Tibial nerve (tissue), 4 donors: ENCODE measurements around the gene ELMO1. TPM values are rescaled to one million over a fixed set of nuclear protein-coding genes. Genes with fewer than 3 reads are reported as not detected.

Source experiments
- DNase-seq, 2 donors: peaks; one replicate each; pipeline ENCODE4 v3.0.0-alpha.2; 2019; ENCODE audit warnings: low spot score in 2 of 2
- H3K27ac ChIP-seq, 4 donors: fragments of 200-600 bp; sonication (generic) in 3 of 4; one replicate each; pipeline ENCODE4 v1.5.1; 2017 to 2019; ENCODE audit warnings: mild to moderate bottlenecking in 1 of 4
- H3K27me3 ChIP-seq, 2 donors: fragments of 200-600 bp; sonication (generic) in 1 of 2; one replicate each; pipeline versions ENCODE4 v1.5.1 to v1.6.0; 2017 to 2019
- H3K36me3 ChIP-seq, 3 donors: fragments of 200-600 bp; sonication (generic); one replicate each; pipeline ENCODE4 v1.5.1; 2018 to 2019
- H3K4me1 ChIP-seq, 4 donors: fragments of 200-600 bp; sonication (generic) in 3 of 4; one replicate each; pipeline ENCODE4 v1.5.1; 2017 to 2019
- H3K4me3 ChIP-seq, 4 donors: fragments of 200-600 bp; sonication (generic) in 3 of 4; one replicate each; pipeline ENCODE4 v1.5.1; 2017 to 2019; ENCODE audit warnings: mild to moderate bottlenecking in 1 of 4, moderate library complexity in 1 of 4
- H3K9me3 ChIP-seq, 4 donors: fragments of 200-600 bp; sonication (generic) in 3 of 4; one replicate each; pipeline ENCODE4 v1.5.1; 2017 to 2019
- CTCF ChIP-seq, 5 experiments: fragments of 200-600 bp in 3 of 5; fragments of 450-650 bp in 2 of 5; sonication (generic) in 3 of 5; IDR thresholded peaks; one replicate each; pipeline ENCODE4 v1.5.1; 2016 to 2019; ENCODE audit warnings: antibody characterized with exemption in 5 of 5, mild to moderate bottlenecking in 3 of 5, moderate library complexity in 2 of 5
- EP300 ChIP-seq, 2 donors: sonication (generic); formaldehyde crosslinking; IDR thresholded peaks; one replicate each; pipeline ENCODE4 v1.6.1; 2017; ENCODE audit warnings: antibody characterized with exemption in 2 of 2, mild to moderate bottlenecking in 1 of 2
- POLR2A ChIP-seq, 2 donors: fragments of 450-650 bp; IDR thresholded peaks; one replicate each; pipeline ENCODE4 v1.6.1; 2017; ENCODE audit warnings: antibody characterized with exemption in 2 of 2, mild to moderate bottlenecking in 2 of 2, moderate library complexity in 2 of 2
- WGBS, 2 donors: methylation state at CpG; one replicate each; pipeline ENCODE4 v1.1.5; 2018; 5-methylcytosine and 5-hydroxymethylcytosine counted together
- total RNA-seq, 4 donors: library from RNA; depleted of rRNA; stranded (reverse); fragments of >200 nt; gene quantifications; one replicate each; pipeline ENCODE4 v1.1.0, GENCODE V29; 2016

The ELMO1 gene
- total RNA-seq, 4 donors from 2014 or later, result 196 to 328 (median 268) TPM

- H3K27me3 ChIP-seq, result no peaks in the 10 kb centered on the region
- H3K9me3 ChIP-seq, result no peaks in the 10 kb centered on the region
- 36 to 43% methylated on average over 4 of the region's 4 CpGs for WGBS, 2 donors
- DNase-seq, result peak; percentile 73 to 79
- peak overlapping the region in 2 of 4 donors; percentile 75 to 77 for H3K27ac ChIP-seq
- peak; percentile 35 to 95 for TF ChIP-seq EP300 (IDR thresholded peaks at IDR 0.05)
- no peak for TF ChIP-seq POLR2A (IDR thresholded peaks at IDR 0.05)
- TF ChIP-seq CTCF (IDR thresholded peaks at IDR 0.05), result no peak
- H3K4me1 ChIP-seq, result peaks cover 0 to 46% (median 0%) of the 10 kb centered on the region in 4 donors
- peaks cover 0 to 12% (median 0%) of the 10 kb centered on the region in 3 donors for H3K36me3 ChIP-seq
- H3K4me3 ChIP-seq, result no peak overlapping the region
These were observed 218.4 kb downstream of the ELMO1 start for GRCh38 chr7:37230221-37230620.

GRCh38 chr7:37229381-37229780 is 219.3 kb downstream of the ELMO1 start:
- TF ChIP-seq POLR2A (IDR thresholded peaks at IDR 0.05) (no peak), EP300 (IDR thresholded peaks at IDR 0.05) (no peak), CTCF (IDR thresholded peaks at IDR 0.05) (no peak)
- H3K36me3 ChIP-seq, result peaks cover 0 to 18% (median 0%) of the 10 kb centered on the region in 3 donors

GRCh38 chr7:37225285-37225969 is 223.2 kb downstream of the ELMO1 start:
- peak overlapping the region in 2 of 4 donors; percentile 13 to 36 for H3K27ac ChIP-seq

More at GRCh38 chr7:37229381-37229780, 219.3 kb downstream of the ELMO1 start:
- H3K27ac ChIP-seq, result peak overlapping the region in 2 of 4 donors; percentile 17 to 75
- peaks cover 0 to 40% (median 0%) of the 10 kb centered on the region in 4 donors for H3K4me1 ChIP-seq
- H3K27me3 ChIP-seq, result no peaks in the 10 kb centered on the region
- WGBS, 2 donors, result 35 to 48% methylated on average over 1 of the region's 1 CpG
- no peak overlapping the region for H3K4me3 ChIP-seq
- no peaks in the 10 kb centered on the region for H3K9me3 ChIP-seq
- no peak for DNase-seq

GRCh38 chr7:37224746-37225145 is 223.9 kb downstream of the ELMO1 start:
- Histone ChIP-seq H3K4me1 (peaks cover 0 to 22% (median under 1%) of the 10 kb centered on the region in 4 donors), H3K4me3 (no peak overlapping the region), H3K27me3 (no peaks in the 10 kb centered on the region), H3K9me3 (no peaks in the 10 kb centered on the region), H3K27ac (no peak overlapping the region), H3K36me3 (peaks cover 0 to 30% (median 0%) of the 10 kb centered on the region in 3 donors)
- DNase-seq, result no peak
- WGBS, 2 donors, result 89% methylated on average over 10 of the region's 10 CpGs
- TF ChIP-seq EP300 (IDR thresholded peaks at IDR 0.05) (no peak), CTCF (IDR thresholded peaks at IDR 0.05) (no peak), POLR2A (IDR thresholded peaks at IDR 0.05) (no peak)

More at GRCh38 chr7:37225285-37225969, 223.2 kb downstream of the ELMO1 start:
- Histone ChIP-seq H3K4me3 (no peak overlapping the region), H3K27me3 (no peaks in the 10 kb centered on the region), H3K36me3 (peaks cover 0 to 30% (median 0%) of the 10 kb centered on the region in 3 donors), H3K9me3 (no peaks in the 10 kb centered on the region), H3K4me1 (peaks cover 0 to 27% (median 0%) of the 10 kb centered on the region in 4 donors)
- DNase-seq, result no peak
- TF ChIP-seq CTCF (IDR thresholded peaks at IDR 0.05) (no peak), EP300 (IDR thresholded peaks at IDR 0.05) (no peak), POLR2A (IDR thresholded peaks at IDR 0.05) (no peak)
- 56 to 61% methylated on average over 7 of the region's 7 CpGs for WGBS, 2 donors

GRCh38 chr7:37220664-37221063 is 228.0 kb downstream of the ELMO1 start:
- H3K4me1 ChIP-seq, result peaks cover 0 to 40% (median 14%) of the 10 kb centered on the region in 4 donors
- 69 to 77% methylated on average over 6 of the region's 6 CpGs for WGBS, 2 donors
- no peaks in the 10 kb centered on the region for H3K9me3 ChIP-seq
- H3K27ac ChIP-seq, result peak overlapping the region in 1 of 4 donors; percentile 30
- H3K4me3 ChIP-seq, result no peak overlapping the region
- H3K27me3 ChIP-seq, result no peaks in the 10 kb centered on the region
- peaks cover 0 to 30% (median 0%) of the 10 kb centered on the region in 3 donors for H3K36me3 ChIP-seq
- no peak for DNase-seq
- TF ChIP-seq EP300 (IDR thresholded peaks at IDR 0.05) (no peak), POLR2A (IDR thresholded peaks at IDR 0.05) (no peak), CTCF (IDR thresholded peaks at IDR 0.05) (no peak)
